ENCODE measurements around the gene TBC1D1. TPM values are rescaled to one million over a fixed set of nuclear protein-coding genes. Genes with fewer than 3 reads are reported as not detected.

The TBC1D1 gene
- total and polyA plus RNA-seq, 12 donors: 85.4 to 153 (median 106) TPM

- intact Hi-C loops (cut with DNase I): no loop called here
- H3K27ac ChIP-seq: no peak overlapping the region
- peaks cover 0 to 17% (median 9%) of the 10 kb centered on the region in 9 donors for H3K4me1 ChIP-seq
- no peaks in the 10 kb centered on the region for H3K9me3 ChIP-seq
- no peak for ATAC-seq
- DNase-seq: no peak
- no peak overlapping the region for H3K4me3 ChIP-seq
- H3K27me3 ChIP-seq: no peaks in the 10 kb centered on the region
- no peak for TF ChIP-seq CTCF (IDR thresholded peaks at IDR 0.05)
- 91 to 95% methylated on average over 1 of the region's 1 CpG for WGBS, 2 donors
- H3K36me3 ChIP-seq: peaks cover 0 to 84% (median 33%) of the 10 kb centered on the region in 9 donors
These were observed 30.6 kb upstream of the TBC1D1 start for GRCh38 chr4:37860266-37860665.

GRCh38 chr4:37862961-37863360 lies 27.9 kb upstream of the TBC1D1 start:
- ATAC-seq (no peak), DNase-seq (no peak)
- peaks cover 0 to 57% (median 23%) of the 10 kb centered on the region in 9 donors for H3K36me3 ChIP-seq
- no peak overlapping the region for H3K27ac ChIP-seq
- H3K27me3 ChIP-seq: no peaks in the 10 kb centered on the region
- no peak for TF ChIP-seq CTCF (IDR thresholded peaks at IDR 0.05)
- WGBS, 2 donors: 85 to 88% methylated on average over 4 of the region's 4 CpGs
- H3K9me3 ChIP-seq: no peaks in the 10 kb centered on the region
- intact Hi-C loops (cut with DNase I): no loop called here
- H3K4me3 ChIP-seq: no peak overlapping the region
- peaks cover 3 to 30% (median 16%) of the 10 kb centered on the region in 9 donors for H3K4me1 ChIP-seq

GRCh38 chr4:37864786-37865185 lies 26.1 kb upstream of the TBC1D1 start:
- WGBS, 2 donors: 65 to 68% methylated on average over 4 of the region's 4 CpGs
- Histone ChIP-seq H3K4me1 (peaks cover 3 to 30% (median 16%) of the 10 kb centered on the region in 9 donors), H3K27ac (peak overlapping the region in 8 of 10 donors; percentile 5 to 76 (median 55)), H3K36me3 (peaks cover 0 to 47% (median 12%) of the 10 kb centered on the region in 9 donors), H3K9me3 (no peaks in the 10 kb centered on the region), H3K4me3 (no peak overlapping the region), H3K27me3 (no peaks in the 10 kb centered on the region)
- no peak for DNase-seq
- no peak for TF ChIP-seq CTCF (IDR thresholded peaks at IDR 0.05)
- ATAC-seq: peak in 6 of 8 donors; percentile 42 to 73 (median 54)
- intact Hi-C loops (cut with DNase I): no loop called here

GRCh38 chr4:37865450-37865849 lies 25.4 kb upstream of the TBC1D1 start:
- intact Hi-C loops (cut with DNase I): no loop called here
- no peak for TF ChIP-seq CTCF (IDR thresholded peaks at IDR 0.05)
- peak in 7 of 8 donors; percentile 70 to 89 (median 86) for ATAC-seq

More at GRCh38 chr4:37865450-37865849, 25.4 kb upstream of the TBC1D1 start:
- peak in 1 of 2 donors; percentile 23 for DNase-seq
- H3K27ac ChIP-seq: peak overlapping the region in 9 of 10 donors; percentile 5 to 76 (median 54)
- no peaks in the 10 kb centered on the region for H3K27me3 ChIP-seq
- H3K36me3 ChIP-seq: peaks cover 0 to 40% (median 11%) of the 10 kb centered on the region in 9 donors
- H3K4me1 ChIP-seq: peaks cover 2 to 30% (median 16%) of the 10 kb centered on the region in 9 donors
- no peaks in the 10 kb centered on the region for H3K9me3 ChIP-seq
- peak overlapping the region in 1 of 10 donors; percentile 15 for H3K4me3 ChIP-seq
- 43 to 58% methylated on average over 3 of the region's 3 CpGs for WGBS, 2 donors
